Naive thymus-derived CD4-positive, alpha-beta T cell (primary cell): ENCODE data around the gene DPP6. TPM values are rescaled to one million over a fixed set of nuclear protein-coding genes. Genes with fewer than 3 reads are reported as not detected.

ENCODE experiments used
- ATAC-seq: fragments of 150-1000 bp; cut with Tn5 transposase; 2 replicates; pipeline ENCODE4 v1.10.0; 2021; ENCODE audit warnings: mild to moderate bottlenecking, moderate library complexity
- CTCF ChIA-PET: fragments of 350-600 bp; sonication (Branson Sonifier 250); formaldehyde crosslinking; loops from one replicate; lab custom pipeline; 2021; ENCODE audit warnings: antibody characterized with exemption; lab: Charles Lee
- POLR2A ChIA-PET: fragments of 350-600 bp; sonication (Branson Sonifier 250); formaldehyde crosslinking; loops from one replicate; lab custom pipeline; 2021; ENCODE audit warnings: antibody characterized with exemption, inconsistent platforms; lab: Charles Lee
- DNase-seq, 9 donors: peaks; one replicate each; pipeline versions ENCODE4 v3.0.0 to v3.0.0-alpha.2; 2020 to 2022; ENCODE audit warnings: mixed read lengths in 1 of 9
- H3K27ac ChIP-seq: one replicate; pipeline ENCODE4 v1.7.0; 2013; ENCODE audit warnings: mild to moderate bottlenecking, low read depth, low read length, moderate library complexity
- H3K27me3 ChIP-seq, 2 donors: one replicate each; pipeline ENCODE4 v1.7.0; 2013; ENCODE audit warnings: low read length in 2 of 2, mild to moderate bottlenecking in 2 of 2, moderate library complexity in 2 of 2; ENCODE audit not compliant: control insufficient read depth in 2 of 2, insufficient read depth in 2 of 2
- H3K36me3 ChIP-seq, 3 experiments: 1 replicate in 2 of 3; 2 replicates in 1 of 3; pipeline ENCODE4 v1.7.0; 2013; ENCODE audit warnings: low read length in 3 of 3, mild to moderate bottlenecking in 3 of 3, moderate library complexity in 1 of 3; ENCODE audit not compliant: insufficient read depth in 3 of 3, control insufficient read depth in 2 of 3
- H3K4me1 ChIP-seq, 2 donors: one replicate each; pipeline ENCODE4 v1.7.0; 2013; ENCODE audit warnings: low read length in 2 of 2, mild to moderate bottlenecking in 2 of 2, moderate library complexity in 1 of 2; ENCODE audit not compliant: control insufficient read depth in 2 of 2, insufficient read depth in 2 of 2
- H3K4me3 ChIP-seq: 2 replicates; pipeline ENCODE4 v1.7.0; 2013; ENCODE audit warnings: mild to moderate bottlenecking, low read length
- H3K9me3 ChIP-seq, 3 experiments: 1 replicate in 2 of 3; 2 replicates in 1 of 3; pipeline ENCODE4 v1.7.0; 2013; ENCODE audit warnings: low read length in 3 of 3; ENCODE audit not compliant: control insufficient read depth in 2 of 3
- H3K27ac Mint-ChIP-seq, 9 donors: one replicate each; pipeline ENCODE4 v1.8.0; 2020 to 2022; ENCODE audit warnings: mixed read lengths in 9 of 9, mild to moderate bottlenecking in 8 of 9, moderate library complexity in 5 of 9, inconsistent platforms in 2 of 9
- H3K27me3 Mint-ChIP-seq, 5 donors: one replicate each; pipeline ENCODE4 v1.8.0; 2021 to 2022; ENCODE audit warnings: mixed read lengths in 5 of 5, mild to moderate bottlenecking in 1 of 5
- H3K36me3 Mint-ChIP-seq, 5 donors: one replicate each; pipeline ENCODE4 v1.8.0; 2020 to 2022; ENCODE audit warnings: mixed read lengths in 5 of 5, mild to moderate bottlenecking in 3 of 5, inconsistent platforms in 1 of 5
- H3K4me1 Mint-ChIP-seq, 7 donors: one replicate each; pipeline ENCODE4 v1.8.0; 2020 to 2022; ENCODE audit warnings: mixed read lengths in 7 of 7, mild to moderate bottlenecking in 3 of 7, inconsistent platforms in 1 of 7
- H3K4me3 Mint-ChIP-seq, 10 donors: one replicate each; pipeline ENCODE4 v1.8.0; 2020 to 2022; ENCODE audit warnings: mild to moderate bottlenecking in 10 of 10, mixed read lengths in 10 of 10, moderate library complexity in 6 of 10, inconsistent platforms in 2 of 10
- H3K9me3 Mint-ChIP-seq, 11 donors: one replicate each; pipeline ENCODE4 v1.8.0; 2020 to 2022; ENCODE audit warnings: mixed read lengths in 11 of 11, mild to moderate bottlenecking in 4 of 11, inconsistent platforms in 1 of 11, moderate library complexity in 1 of 11
- intact Hi-C, 2 donors: fragments of 100-400 bp; cut with micrococcal nuclease; formaldehyde crosslinking; loops; one replicate each; pipeline ENCODE4 v1.15.1; 2023
- polyA plus RNA-seq, 2 donors: library from polyadenylated mRNA; unstranded; fragments of 300-500 nt; fragmentation: Illumina TruSeq; gene quantifications; one replicate each; pipeline ENCODE4 v1.2.3, GENCODE V29; 2021
- total RNA-seq, 6 experiments: library from RNA in 5 of 6; stranded (reverse) in 5 of 6; gene quantifications; 1 replicate in 5 of 6; 2 replicates in 1 of 6; pipeline ENCODE4 v1.2.3 and lab custom pipeline; 2021 to 2026

Gene DPP6
- total and polyA plus RNA-seq, 7 experiments from 2014 or later: not detected

GRCh38 chr7:154426778-154427177 is 374.6 kb downstream of the DPP6 start:
- no peak overlapping the region for H3K4me3 Mint-ChIP-seq
- H3K9me3 Mint-ChIP-seq: peaks cover 1 to 14% (median 5%) of the 10 kb centered on the region in 11 donors
- no peaks in the 10 kb centered on the region for H3K4me1 ChIP-seq
- H3K36me3 Mint-ChIP-seq: no peaks in the 10 kb centered on the region
- H3K4me3 ChIP-seq: no peak overlapping the region
- H3K9me3 ChIP-seq: no peaks in the 10 kb centered on the region
- no peak for DNase-seq
- H3K27me3 ChIP-seq: no peaks in the 10 kb centered on the region
- intact Hi-C loops: no loop called here
- no peaks in the 10 kb centered on the region for H3K36me3 ChIP-seq
- no peaks in the 10 kb centered on the region for H3K27me3 Mint-ChIP-seq
- ChIA-PET CTCF (no interaction called here), POLR2A (no interaction called here)
- H3K27ac Mint-ChIP-seq: no peak overlapping the region
- no peaks in the 10 kb centered on the region for H3K4me1 Mint-ChIP-seq
- H3K27ac ChIP-seq: no peak overlapping the region
- no peak for ATAC-seq

- Mint-ChIP-seq H3K4me1 (no peaks in the 10 kb centered on the region), H3K36me3 (no peaks in the 10 kb centered on the region), H3K9me3 (peaks cover 1 to 12% (median 4%) of the 10 kb centered on the region in 11 donors), H3K27me3 (no peaks in the 10 kb centered on the region), H3K27ac (no peak overlapping the region), H3K4me3 (no peak overlapping the region)
- H3K36me3 ChIP-seq: no peaks in the 10 kb centered on the region
- no peaks in the 10 kb centered on the region for H3K4me1 ChIP-seq
- no peaks in the 10 kb centered on the region for H3K9me3 ChIP-seq
- intact Hi-C loops: no loop called here
- ATAC-seq: no peak
- CTCF ChIA-PET: no interaction called here
- no peak overlapping the region for H3K4me3 ChIP-seq
- H3K27ac ChIP-seq: no peak overlapping the region
- POLR2A ChIA-PET: no interaction called here
- H3K27me3 ChIP-seq: no peaks in the 10 kb centered on the region
- no peak for DNase-seq
Measured at GRCh38 chr7:154427533-154427932, 375.3 kb downstream of the DPP6 start.

- ATAC-seq (no peak), DNase-seq (no peak)
- Histone ChIP-seq H3K27me3 (no peaks in the 10 kb centered on the region), H3K36me3 (no peaks in the 10 kb centered on the region), H3K4me3 (no peak overlapping the region), H3K27ac (no peak overlapping the region), H3K4me1 (no peaks in the 10 kb centered on the region), H3K9me3 (no peaks in the 10 kb centered on the region)
- Mint-ChIP-seq H3K4me3 (no peak overlapping the region), H3K9me3 (peaks cover 0 to 13% (median 5%) of the 10 kb centered on the region in 11 donors), H3K27me3 (no peaks in the 10 kb centered on the region), H3K27ac (no peak overlapping the region), H3K4me1 (no peaks in the 10 kb centered on the region), H3K36me3 (no peaks in the 10 kb centered on the region)
- intact Hi-C loops: no loop called here
- ChIA-PET CTCF (no interaction called here), POLR2A (no interaction called here)
Measured at GRCh38 chr7:154429666-154430404, 377.6 kb downstream of the DPP6 start.

GRCh38 chr7:154430640-154431039 is 378.4 kb downstream of the DPP6 start:
- no peaks in the 10 kb centered on the region for H3K4me1 Mint-ChIP-seq
- H3K27ac ChIP-seq: no peak overlapping the region
- no peak overlapping the region for H3K4me3 Mint-ChIP-seq
- intact Hi-C loops: no loop called here
- H3K27ac Mint-ChIP-seq: no peak overlapping the region
- POLR2A ChIA-PET: no interaction called here
- H3K4me3 ChIP-seq: no peak overlapping the region
- H3K36me3 ChIP-seq: no peaks in the 10 kb centered on the region
- CTCF ChIA-PET: no interaction called here
- no peaks in the 10 kb centered on the region for H3K27me3 Mint-ChIP-seq
- no peaks in the 10 kb centered on the region for H3K9me3 ChIP-seq
- DNase-seq: no peak
- peaks cover 0 to 13% (median 5%) of the 10 kb centered on the region in 11 donors for H3K9me3 Mint-ChIP-seq
- ATAC-seq: no peak
- H3K27me3 ChIP-seq: no peaks in the 10 kb centered on the region
- H3K36me3 Mint-ChIP-seq: no peaks in the 10 kb centered on the region
- H3K4me1 ChIP-seq: no peaks in the 10 kb centered on the region

- H3K4me3 ChIP-seq: no peak overlapping the region
- no peak overlapping the region for H3K4me3 Mint-ChIP-seq
- no peaks in the 10 kb centered on the region for H3K4me1 ChIP-seq
- POLR2A ChIA-PET: no interaction called here
- no peaks in the 10 kb centered on the region for H3K4me1 Mint-ChIP-seq
- H3K36me3 Mint-ChIP-seq: no peaks in the 10 kb centered on the region
- H3K9me3 ChIP-seq: no peaks in the 10 kb centered on the region
- H3K27me3 Mint-ChIP-seq: peaks cover 0 to 2% (median 0%) of the 10 kb centered on the region in 5 donors
- ATAC-seq (no peak), DNase-seq (no peak)
- H3K27me3 ChIP-seq: no peaks in the 10 kb centered on the region
- intact Hi-C loops: no loop called here
- H3K27ac ChIP-seq: no peak overlapping the region
- H3K36me3 ChIP-seq: no peaks in the 10 kb centered on the region
- no peak overlapping the region for H3K27ac Mint-ChIP-seq
- H3K9me3 Mint-ChIP-seq: peaks cover 0 to 14% (median 5%) of the 10 kb centered on the region in 11 donors
- CTCF ChIA-PET: no interaction called here
Measured at GRCh38 chr7:154431045-154431444, 378.8 kb downstream of the DPP6 start.

GRCh38 chr7:154433632-154434598 is 381.7 kb downstream of the DPP6 start:
- Histone ChIP-seq H3K27me3 (no peaks in the 10 kb centered on the region), H3K9me3 (no peaks in the 10 kb centered on the region), H3K27ac (no peak overlapping the region), H3K4me1 (no peaks in the 10 kb centered on the region), H3K36me3 (no peaks in the 10 kb centered on the region), H3K4me3 (no peak overlapping the region)
- ATAC-seq (no peak), DNase-seq (no peak)
- Mint-ChIP-seq H3K27ac (no peak overlapping the region), H3K9me3 (peaks cover 0 to 15% (median 4%) of the 10 kb centered on the region in 11 donors), H3K36me3 (no peaks in the 10 kb centered on the region), H3K4me1 (no peaks in the 10 kb centered on the region), H3K4me3 (no peak overlapping the region), H3K27me3 (peaks cover 0 to 6% (median 0%) of the 10 kb centered on the region in 5 donors)
- intact Hi-C loops: no loop called here
- ChIA-PET POLR2A (no interaction called here), CTCF (no interaction called here)
